Spleen (tissue), 11 donors: ENCODE measurements around the gene TRIM41. TPM values are rescaled to one million over a fixed set of nuclear protein-coding genes. Genes with fewer than 3 reads are reported as not detected.

ENCODE experiments used
- DNase-seq: peaks from one replicate; pipeline ENCODE4 v3.0.0-alpha.2; 2020
- H3K27ac ChIP-seq, 8 donors: fragments of 200-600 bp; sonication (generic) in 7 of 8; 1 replicate in 4 of 8; 2 replicates in 4 of 8; pipeline versions ENCODE4 v1.5.0 to v1.8.0; 2016 to 2021; ENCODE audit warnings: inconsistent platforms in 4 of 8, mild to moderate bottlenecking in 4 of 8, moderate library complexity in 1 of 8
- H3K27me3 ChIP-seq, 7 donors: fragments of 200-600 bp; sonication (generic) in 6 of 7; replicated peaks in 1 of 7; 1 replicate in 4 of 7; 2 replicates in 3 of 7; pipeline versions ENCODE4 v1.5.0 to v1.8.0; 2016 to 2021; ENCODE audit warnings: inconsistent platforms in 3 of 7, mild to moderate bottlenecking in 1 of 7
- H3K36me3 ChIP-seq, 6 donors: fragments of 200-600 bp; sonication (generic) in 5 of 6; 1 replicate in 4 of 6; 2 replicates in 2 of 6; pipeline versions ENCODE4 v1.5.0 to v1.8.0; 2016 to 2021; ENCODE audit warnings: inconsistent platforms in 2 of 6
- H3K4me1 ChIP-seq, 6 donors: fragments of 200-600 bp; sonication (generic) in 5 of 6; 1 replicate in 3 of 6; 2 replicates in 3 of 6; pipeline versions ENCODE4 v1.5.0 to v1.8.0; 2016 to 2021; ENCODE audit warnings: inconsistent platforms in 3 of 6
- H3K4me3 ChIP-seq, 8 donors: fragments of 200-600 bp; sonication (generic) in 7 of 8; 1 replicate in 4 of 8; 2 replicates in 4 of 8; pipeline versions ENCODE4 v1.5.0 to v1.8.0; 2016 to 2021; ENCODE audit warnings: inconsistent platforms in 4 of 8, mild to moderate bottlenecking in 4 of 8, moderate library complexity in 2 of 8
- H3K9me3 ChIP-seq, 8 donors: fragments of 200-600 bp; sonication (generic) in 7 of 8; 1 replicate in 4 of 8; 2 replicates in 4 of 8; pipeline versions ENCODE4 v1.5.0 to v1.8.0; 2016 to 2021; ENCODE audit warnings: inconsistent platforms in 4 of 8
- POLR2A ChIP-seq, 3 donors: fragments of 450-650 bp; IDR thresholded peaks; one replicate each; pipeline ENCODE4 v1.5.1; 2017; ENCODE audit warnings: antibody characterized with exemption in 3 of 3, mild to moderate bottlenecking in 1 of 3
- POLR2AphosphoS5 ChIP-seq, 3 donors: sonication (generic); formaldehyde crosslinking; IDR thresholded peaks; one replicate each; pipeline ENCODE4 v1.5.1; 2017; ENCODE audit warnings: antibody characterized with exemption in 3 of 3
- WGBS, 5 donors: extraction: QIAGEN DNeasy Blood & Tissue Kit in 3 of 5; methylation state at CpG; one replicate each; pipeline versions ENCODE4 v1.1.5 to v1.1.7; 2013 to 2018; 5-methylcytosine and 5-hydroxymethylcytosine counted together
- intact Hi-C: fragments of 100-400 bp; cut with DNase I; formaldehyde crosslinking; loops from one replicate; pipeline ENCODE4 v1.15.0; 2023; ENCODE audit warnings: low total_unique reads
- polyA plus RNA-seq, 3 donors: library from polyadenylated mRNA; stranded (reverse); fragments of 200-250 nt; gene quantifications; one replicate each; pipeline ENCODE4 v1.2.1, GENCODE V29; 2013
- total RNA-seq, 7 donors: library from RNA; depleted of rRNA in 3 of 7; stranded (reverse); fragments of >200 nt in 3 of 7; fragmentation: NEBNext Ultra II Directional in 4 of 7; extraction: Animal tissue kit (Norgen Biotek cat#: 25700) in 4 of 7; gene quantifications; one replicate each; pipeline versions ENCODE4 v1.1.0 to v1.2.1, GENCODE V29; 2016 to 2021
- TF ChIP-seq, protein P1 (sequence below), 11 experiments: fragments of 200-600 bp in 7 of 11; fragments of 450-650 bp in 4 of 11; sonication (generic) in 4 of 11; IDR thresholded peaks in 8 of 11; conservative IDR thresholded peaks in 3 of 11; 1 replicate in 7 of 11; 2 replicates in 4 of 11; pipeline versions ENCODE4 v1.4.0 to v1.8.0; 2016 to 2021; ENCODE audit warnings: antibody characterized with exemption in 11 of 11, inconsistent platforms in 4 of 11, mild to moderate bottlenecking in 1 of 11
- donor health status: healthy with polysubstance abuse.
- donor health status: DM: no; HTN: no; CAD: no; lungs with moderate emphysema.
- donor health status: DM: no; HTN: no; CAD: no.
- donor health status: Bipolar disorder and iron deficiency.
- donor health status: healthy.
- donor health status: DM: no; HTN: no; CAD: no.
- donor health status: DM: yes; HTN: yes; CAD: no.

The TRIM41 gene
- total and polyA plus RNA-seq, 10 donors = 12.5 to 34.1 (median 24.6) TPM

- Histone ChIP-seq H3K4me3 (no peak overlapping the region), H3K36me3 (peaks cover 0 to 80% (median 9%) of the 10 kb centered on the region in 6 donors), H3K9me3 (no peaks in the 10 kb centered on the region), H3K4me1 (peaks cover 39 to 100% (median 90%) of the 10 kb centered on the region in 6 donors), H3K27me3 (no peaks in the 10 kb centered on the region), H3K27ac (peak overlapping the region in 5 of 8 donors; percentile 2 to 45 (median 22))
- no peak for DNase-seq
- TF ChIP-seq POLR2AphosphoS5 (IDR thresholded peaks at IDR 0.05) = no peak
- TF ChIP-seq, protein P1, sequence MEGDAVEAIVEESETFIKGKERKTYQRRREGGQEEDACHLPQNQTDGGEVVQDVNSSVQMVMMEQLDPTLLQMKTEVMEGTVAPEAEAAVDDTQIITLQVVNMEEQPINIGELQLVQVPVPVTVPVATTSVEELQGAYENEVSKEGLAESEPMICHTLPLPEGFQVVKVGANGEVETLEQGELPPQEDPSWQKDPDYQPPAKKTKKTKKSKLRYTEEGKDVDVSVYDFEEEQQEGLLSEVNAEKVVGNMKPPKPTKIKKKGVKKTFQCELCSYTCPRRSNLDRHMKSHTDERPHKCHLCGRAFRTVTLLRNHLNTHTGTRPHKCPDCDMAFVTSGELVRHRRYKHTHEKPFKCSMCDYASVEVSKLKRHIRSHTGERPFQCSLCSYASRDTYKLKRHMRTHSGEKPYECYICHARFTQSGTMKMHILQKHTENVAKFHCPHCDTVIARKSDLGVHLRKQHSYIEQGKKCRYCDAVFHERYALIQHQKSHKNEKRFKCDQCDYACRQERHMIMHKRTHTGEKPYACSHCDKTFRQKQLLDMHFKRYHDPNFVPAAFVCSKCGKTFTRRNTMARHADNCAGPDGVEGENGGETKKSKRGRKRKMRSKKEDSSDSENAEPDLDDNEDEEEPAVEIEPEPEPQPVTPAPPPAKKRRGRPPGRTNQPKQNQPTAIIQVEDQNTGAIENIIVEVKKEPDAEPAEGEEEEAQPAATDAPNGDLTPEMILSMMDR (IDR thresholded peaks at IDR 0.05 in 8 of 11, conservative IDR thresholded peaks at IDR 0.05 in 3 of 11) = no peak
- no peak for TF ChIP-seq POLR2A (IDR thresholded peaks at IDR 0.05)
- intact Hi-C loops = no loop called here
- 72 to 85% (median 83%) methylated on average over 1 of the region's 1 CpG for WGBS, 5 donors
Observed at GRCh38 chr5:181255276-181255675, 32.2 kb downstream of the TRIM41 start.

GRCh38 chr5:181255836-181256578 lies 32.9 kb downstream of the TRIM41 start:
- H3K27ac ChIP-seq = peak overlapping the region in 5 of 8 donors; percentile 2 to 45 (median 22)

GRCh38 chr5:181258576-181258975 lies 35.5 kb downstream of the TRIM41 start:
- H3K27ac ChIP-seq = peak overlapping the region in 2 of 8 donors; percentile 96 to 100
- H3K36me3 ChIP-seq = peaks cover 0 to 55% (median 6%) of the 10 kb centered on the region in 6 donors
- peaks cover 39 to 81% (median 71%) of the 10 kb centered on the region in 6 donors for H3K4me1 ChIP-seq
- no peaks in the 10 kb centered on the region for H3K9me3 ChIP-seq
- peak; percentile 11 for DNase-seq
- WGBS, 5 donors = 60 to 80% (median 69%) methylated on average over 3 of the region's 3 CpGs
- peak overlapping the region in 6 of 8 donors; percentile 67 to 96 (median 78) for H3K4me3 ChIP-seq
- no peaks in the 10 kb centered on the region for H3K27me3 ChIP-seq
- intact Hi-C loops = no loop called here
- TF ChIP-seq, protein P1 (IDR thresholded peaks at IDR 0.05 in 8 of 11, conservative IDR thresholded peaks at IDR 0.05 in 3 of 11) = no peak
- TF ChIP-seq POLR2AphosphoS5 (IDR thresholded peaks at IDR 0.05) (no peak), POLR2A (IDR thresholded peaks at IDR 0.05) (no peak)

More at GRCh38 chr5:181255836-181256578, 32.9 kb downstream of the TRIM41 start:
- TF ChIP-seq POLR2AphosphoS5 (IDR thresholded peaks at IDR 0.05) (no peak), POLR2A (IDR thresholded peaks at IDR 0.05) (no peak)
- TF ChIP-seq, protein P1 (IDR thresholded peaks at IDR 0.05 in 8 of 11, conservative IDR thresholded peaks at IDR 0.05 in 3 of 11) = no peak
- Histone ChIP-seq H3K9me3 (no peaks in the 10 kb centered on the region), H3K4me3 (no peak overlapping the region), H3K36me3 (peaks cover 0 to 72% (median 9%) of the 10 kb centered on the region in 6 donors), H3K27me3 (no peaks in the 10 kb centered on the region), H3K4me1 (peaks cover 39 to 97% (median 84%) of the 10 kb centered on the region in 6 donors)
- intact Hi-C loops = no loop called here
- 78 to 89% (median 85%) methylated on average over 7 of the region's 7 CpGs for WGBS, 5 donors
- DNase-seq = peak; percentile 37

DNA sequence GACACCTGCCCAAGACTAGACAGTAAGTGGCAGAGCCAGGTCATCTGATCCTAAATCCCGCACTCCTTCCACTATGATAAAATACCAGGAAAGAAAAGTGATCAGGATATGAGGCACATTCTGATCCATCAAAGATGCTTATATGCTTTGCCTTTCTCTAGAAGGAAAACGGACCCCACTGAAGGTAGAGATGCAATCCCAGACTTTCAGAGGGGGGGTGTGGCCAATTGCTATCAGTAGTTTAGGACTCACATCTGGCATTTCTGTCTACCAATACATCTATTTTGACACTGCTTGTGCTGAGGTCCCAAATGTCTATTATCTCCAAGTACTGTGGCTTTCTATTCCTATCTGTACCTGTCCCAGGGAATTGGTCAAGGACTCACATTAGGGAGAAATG lies 36.2 kb downstream of the TRIM41 start:
- intact Hi-C loops = no loop called here
- H3K9me3 ChIP-seq = no peaks in the 10 kb centered on the region
- H3K36me3 ChIP-seq = peaks cover 0 to 55% (median 7%) of the 10 kb centered on the region in 6 donors
- DNase-seq = peak; percentile 4
- peaks cover 39 to 74% (median 65%) of the 10 kb centered on the region in 6 donors for H3K4me1 ChIP-seq
- H3K4me3 ChIP-seq = peak overlapping the region; percentile 67 to 96 (median 80)
- H3K27me3 ChIP-seq = no peaks in the 10 kb centered on the region
- WGBS, 5 donors = 44 to 66% (median 62%) methylated on average over 2 of the region's 2 CpGs
- TF ChIP-seq POLR2AphosphoS5 (IDR thresholded peaks at IDR 0.05) (no peak), POLR2A (IDR thresholded peaks at IDR 0.05) (no peak)
- TF ChIP-seq, protein P1 (IDR thresholded peaks at IDR 0.05 in 8 of 11, conservative IDR thresholded peaks at IDR 0.05 in 3 of 11) = no peak
- H3K27ac ChIP-seq = peak overlapping the region in 3 of 8 donors; percentile 96 to 100 (median 100)
